WTC11 (cell line): Measurements from ENCODE around the gene RPL10. TPM values are rescaled to one million over a fixed set of nuclear protein-coding genes. Genes with fewer than 3 reads are reported as not detected.

Experiments used
- ATAC-seq: fragments of 200-7000 bp; cut with Tn5 transposase; 2 replicates; pipeline ENCODE4 v1.10.0; 2021; ENCODE audit warnings: mild to moderate bottlenecking, moderate library complexity
- CTCF ChIA-PET: fragments of 300-600 bp; sonication (Branson Sonifier 250); formaldehyde crosslinking; loops from one replicate; lab custom pipeline; 2021; ENCODE audit warnings: antibody characterized with exemption; lab: Charles Lee
- POLR2A ChIA-PET: fragments of 350-600 bp; sonication (Branson Sonifier 250); formaldehyde crosslinking; loops from one replicate; lab custom pipeline; 2021; ENCODE audit warnings: antibody characterized with exemption; lab: Charles Lee
- DNase-seq: peaks from one replicate; pipeline ENCODE4 v3.0.0; 2021; ENCODE audit warnings: low spot score
- H3K27ac Mint-ChIP-seq: 2 replicates; pipeline ENCODE4 v1.8.0; 2021; ENCODE audit warnings: mixed read lengths
- H3K27me3 Mint-ChIP-seq: 2 replicates; pipeline ENCODE4 v1.8.0; 2021; ENCODE audit warnings: low read depth, mild to moderate bottlenecking, moderate library complexity, mixed read lengths
- H3K36me3 Mint-ChIP-seq: 2 replicates; pipeline ENCODE4 v1.8.0; 2021; ENCODE audit warnings: mixed read lengths
- H3K4me1 Mint-ChIP-seq: 2 replicates; pipeline ENCODE4 v1.8.0; 2022; ENCODE audit warnings: mixed read lengths
- H3K4me3 Mint-ChIP-seq: 2 replicates; pipeline ENCODE4 v1.8.0; 2021; ENCODE audit warnings: mild to moderate bottlenecking, moderate library complexity, mixed read lengths
- H3K9me3 Mint-ChIP-seq: 2 replicates; pipeline ENCODE4 v1.8.0; 2021; ENCODE audit warnings: mixed read lengths
- GTF2I ChIP-seq: fragments of 250-450 bp; sonication (Bioruptor Pico); conservative IDR thresholded peaks from 2 replicates; pipeline ENCODE4 v1.4.0; 2021; ENCODE audit warnings: mild to moderate bottlenecking
- NR1H2 ChIP-seq: sonication (generic); formaldehyde crosslinking; IDR thresholded peaks from 2 replicates; pipeline ENCODE4 v1.9.0; 2021; ENCODE audit warnings: mild to moderate bottlenecking, moderate library complexity, missing genetic modification reagents
- SMAD4 ChIP-seq: sonication (generic); formaldehyde crosslinking; IDR thresholded peaks from 2 replicates; pipeline ENCODE4 v1.8.0; 2022; ENCODE audit warnings: mild to moderate bottlenecking, missing genetic modification reagents
- SP1 ChIP-seq: sonication (generic); formaldehyde crosslinking; conservative IDR thresholded peaks from 2 replicates; pipeline ENCODE4 v1.8.1; 2022; ENCODE audit warnings: missing genetic modification reagents
- TP53 ChIP-seq: sonication (generic); formaldehyde crosslinking; IDR thresholded peaks from 2 replicates; pipeline ENCODE4 v1.8.1; 2023; ENCODE audit warnings: mild to moderate bottlenecking, missing genetic modification reagents
- ZNF396 ChIP-seq: fragments of 250-450 bp; sonication (Bioruptor Pico); IDR thresholded peaks from 2 replicates; pipeline ENCODE4 v1.8.0; 2021; ENCODE audit warnings: mild to moderate bottlenecking, moderate library complexity, borderline replicate concordance
- total RNA-seq: library from RNA; stranded (reverse); gene quantifications from 3 replicates; pipeline ENCODE4 v1.2.3, GENCODE V29; 2021
- TF ChIP-seq, protein P1 (sequence below): sonication (generic); formaldehyde crosslinking; conservative IDR thresholded peaks from 2 replicates; pipeline ENCODE4 v1.8.1; 2023; ENCODE audit warnings: mild to moderate bottlenecking, low read depth, missing genetic modification reagents, moderate library complexity
- TF ChIP-seq, protein P2 (sequence below): sonication (generic); formaldehyde crosslinking; IDR thresholded peaks from 2 replicates; pipeline ENCODE4 v1.8.1; 2022; ENCODE audit warnings: mild to moderate bottlenecking, moderate library complexity, missing genetic modification reagents
- TF ChIP-seq, protein P3 (sequence below): sonication (generic); formaldehyde crosslinking; IDR thresholded peaks from 2 replicates; pipeline ENCODE4 v1.8.1; 2023; ENCODE audit warnings: mild to moderate bottlenecking, missing genetic modification reagents, borderline replicate concordance
- TF ChIP-seq, protein P4 (sequence below): sonication (generic); formaldehyde crosslinking; IDR thresholded peaks from 2 replicates; pipeline ENCODE4 v1.8.1; 2023; ENCODE audit warnings: mild to moderate bottlenecking, missing genetic modification reagents

The RPL10 gene
- total RNA-seq, 1 experiment from 2014 or later: 2,241 TPM

DNA sequence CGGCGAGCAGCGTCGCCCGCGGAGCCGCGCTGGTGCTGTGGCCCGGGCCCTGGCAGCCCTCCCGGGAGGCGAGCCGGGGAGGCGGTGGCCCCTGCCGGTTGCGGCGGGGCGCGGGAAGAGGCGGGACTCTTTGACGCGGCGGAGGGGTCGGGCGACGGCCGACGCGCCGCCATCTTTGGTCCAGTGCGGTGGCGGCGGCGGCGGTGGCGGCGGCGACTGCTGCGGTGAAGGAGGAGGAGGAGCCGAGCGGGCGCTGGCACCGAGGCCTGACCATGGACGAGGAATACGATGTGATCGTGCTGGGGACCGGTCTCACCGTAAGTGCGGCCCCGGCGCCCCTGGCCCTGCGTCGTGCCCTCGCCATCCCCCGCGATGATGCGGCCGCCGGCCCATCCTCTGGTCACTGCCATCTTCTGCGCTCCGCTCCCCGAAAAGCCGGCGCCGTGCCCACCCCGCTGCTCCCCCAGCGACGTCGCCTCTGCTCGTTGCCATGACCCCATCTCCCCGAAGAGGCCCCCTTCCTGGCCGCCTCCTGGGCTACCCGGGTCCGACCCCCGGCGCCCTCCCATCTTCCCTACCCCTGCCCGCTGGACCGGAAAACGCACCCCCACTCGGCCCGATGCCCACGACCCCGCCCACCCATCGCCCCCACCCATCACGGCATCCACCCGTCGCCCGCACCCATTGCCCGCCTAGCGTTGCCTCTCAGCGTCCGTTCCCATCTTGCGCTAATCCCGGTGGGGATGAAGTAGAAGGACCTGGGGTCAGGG, 39.0 kb downstream of the RPL10 start, which contains the start of gene GDI1:
Gene GDI1, plus strand, starts transcription at position 172 of the 770 bp plus-strand sequence. Its CDS starts 101 bp downstream, at position 273.
- POLR2A ChIA-PET: no interaction called here
- H3K27ac Mint-ChIP-seq: peak within 1 kb of the TSS; percentile 84
- H3K27me3 Mint-ChIP-seq: no peaks in the 10 kb centered on the region
- H3K4me1 Mint-ChIP-seq: peaks cover 12% of the 10 kb centered on the region
- no peaks in the 10 kb centered on the region for H3K9me3 Mint-ChIP-seq
- DNase-seq (peak; percentile 38), ATAC-seq (peak; percentile 38)
- CTCF ChIA-PET: no interaction called here
- TF ChIP-seq SP1: peak; percentile 66; the same call in 1 of the 2 replicates
- no peak for TF ChIP-seq NR1H2 (CRISPR knock-in tag)
- TF ChIP-seq GTF2I (CRISPR knock-in tag): no peak
- TF ChIP-seq, protein P1, sequence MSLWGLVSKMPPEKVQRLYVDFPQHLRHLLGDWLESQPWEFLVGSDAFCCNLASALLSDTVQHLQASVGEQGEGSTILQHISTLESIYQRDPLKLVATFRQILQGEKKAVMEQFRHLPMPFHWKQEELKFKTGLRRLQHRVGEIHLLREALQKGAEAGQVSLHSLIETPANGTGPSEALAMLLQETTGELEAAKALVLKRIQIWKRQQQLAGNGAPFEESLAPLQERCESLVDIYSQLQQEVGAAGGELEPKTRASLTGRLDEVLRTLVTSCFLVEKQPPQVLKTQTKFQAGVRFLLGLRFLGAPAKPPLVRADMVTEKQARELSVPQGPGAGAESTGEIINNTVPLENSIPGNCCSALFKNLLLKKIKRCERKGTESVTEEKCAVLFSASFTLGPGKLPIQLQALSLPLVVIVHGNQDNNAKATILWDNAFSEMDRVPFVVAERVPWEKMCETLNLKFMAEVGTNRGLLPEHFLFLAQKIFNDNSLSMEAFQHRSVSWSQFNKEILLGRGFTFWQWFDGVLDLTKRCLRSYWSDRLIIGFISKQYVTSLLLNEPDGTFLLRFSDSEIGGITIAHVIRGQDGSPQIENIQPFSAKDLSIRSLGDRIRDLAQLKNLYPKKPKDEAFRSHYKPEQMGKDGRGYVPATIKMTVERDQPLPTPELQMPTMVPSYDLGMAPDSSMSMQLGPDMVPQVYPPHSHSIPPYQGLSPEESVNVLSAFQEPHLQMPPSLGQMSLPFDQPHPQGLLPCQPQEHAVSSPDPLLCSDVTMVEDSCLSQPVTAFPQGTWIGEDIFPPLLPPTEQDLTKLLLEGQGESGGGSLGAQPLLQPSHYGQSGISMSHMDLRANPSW (CRISPR knock-in tag): no peak
- TF ChIP-seq, protein P2, sequence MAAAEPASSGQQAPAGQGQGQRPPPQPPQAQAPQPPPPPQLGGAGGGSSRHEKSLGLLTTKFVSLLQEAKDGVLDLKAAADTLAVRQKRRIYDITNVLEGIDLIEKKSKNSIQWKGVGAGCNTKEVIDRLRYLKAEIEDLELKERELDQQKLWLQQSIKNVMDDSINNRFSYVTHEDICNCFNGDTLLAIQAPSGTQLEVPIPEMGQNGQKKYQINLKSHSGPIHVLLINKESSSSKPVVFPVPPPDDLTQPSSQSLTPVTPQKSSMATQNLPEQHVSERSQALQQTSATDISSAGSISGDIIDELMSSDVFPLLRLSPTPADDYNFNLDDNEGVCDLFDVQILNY (CRISPR knock-in tag): 0 out of 2 replicates have a peak, but pooled peaks have one; percentile 61
- TF ChIP-seq, protein P3, sequence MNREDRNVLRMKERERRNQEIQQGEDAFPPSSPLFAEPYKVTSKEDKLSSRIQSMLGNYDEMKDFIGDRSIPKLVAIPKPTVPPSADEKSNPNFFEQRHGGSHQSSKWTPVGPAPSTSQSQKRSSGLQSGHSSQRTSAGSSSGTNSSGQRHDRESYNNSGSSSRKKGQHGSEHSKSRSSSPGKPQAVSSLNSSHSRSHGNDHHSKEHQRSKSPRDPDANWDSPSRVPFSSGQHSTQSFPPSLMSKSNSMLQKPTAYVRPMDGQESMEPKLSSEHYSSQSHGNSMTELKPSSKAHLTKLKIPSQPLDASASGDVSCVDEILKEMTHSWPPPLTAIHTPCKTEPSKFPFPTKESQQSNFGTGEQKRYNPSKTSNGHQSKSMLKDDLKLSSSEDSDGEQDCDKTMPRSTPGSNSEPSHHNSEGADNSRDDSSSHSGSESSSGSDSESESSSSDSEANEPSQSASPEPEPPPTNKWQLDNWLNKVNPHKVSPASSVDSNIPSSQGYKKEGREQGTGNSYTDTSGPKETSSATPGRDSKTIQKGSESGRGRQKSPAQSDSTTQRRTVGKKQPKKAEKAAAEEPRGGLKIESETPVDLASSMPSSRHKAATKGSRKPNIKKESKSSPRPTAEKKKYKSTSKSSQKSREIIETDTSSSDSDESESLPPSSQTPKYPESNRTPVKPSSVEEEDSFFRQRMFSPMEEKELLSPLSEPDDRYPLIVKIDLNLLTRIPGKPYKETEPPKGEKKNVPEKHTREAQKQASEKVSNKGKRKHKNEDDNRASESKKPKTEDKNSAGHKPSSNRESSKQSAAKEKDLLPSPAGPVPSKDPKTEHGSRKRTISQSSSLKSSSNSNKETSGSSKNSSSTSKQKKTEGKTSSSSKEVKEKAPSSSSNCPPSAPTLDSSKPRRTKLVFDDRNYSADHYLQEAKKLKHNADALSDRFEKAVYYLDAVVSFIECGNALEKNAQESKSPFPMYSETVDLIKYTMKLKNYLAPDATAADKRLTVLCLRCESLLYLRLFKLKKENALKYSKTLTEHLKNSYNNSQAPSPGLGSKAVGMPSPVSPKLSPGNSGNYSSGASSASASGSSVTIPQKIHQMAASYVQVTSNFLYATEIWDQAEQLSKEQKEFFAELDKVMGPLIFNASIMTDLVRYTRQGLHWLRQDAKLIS (CRISPR knock-in tag): no peak
- H3K4me3 Mint-ChIP-seq: peak within 1 kb of the TSS; percentile 83
- H3K36me3 Mint-ChIP-seq: peaks cover 21% of the 10 kb centered on the region

DNA sequence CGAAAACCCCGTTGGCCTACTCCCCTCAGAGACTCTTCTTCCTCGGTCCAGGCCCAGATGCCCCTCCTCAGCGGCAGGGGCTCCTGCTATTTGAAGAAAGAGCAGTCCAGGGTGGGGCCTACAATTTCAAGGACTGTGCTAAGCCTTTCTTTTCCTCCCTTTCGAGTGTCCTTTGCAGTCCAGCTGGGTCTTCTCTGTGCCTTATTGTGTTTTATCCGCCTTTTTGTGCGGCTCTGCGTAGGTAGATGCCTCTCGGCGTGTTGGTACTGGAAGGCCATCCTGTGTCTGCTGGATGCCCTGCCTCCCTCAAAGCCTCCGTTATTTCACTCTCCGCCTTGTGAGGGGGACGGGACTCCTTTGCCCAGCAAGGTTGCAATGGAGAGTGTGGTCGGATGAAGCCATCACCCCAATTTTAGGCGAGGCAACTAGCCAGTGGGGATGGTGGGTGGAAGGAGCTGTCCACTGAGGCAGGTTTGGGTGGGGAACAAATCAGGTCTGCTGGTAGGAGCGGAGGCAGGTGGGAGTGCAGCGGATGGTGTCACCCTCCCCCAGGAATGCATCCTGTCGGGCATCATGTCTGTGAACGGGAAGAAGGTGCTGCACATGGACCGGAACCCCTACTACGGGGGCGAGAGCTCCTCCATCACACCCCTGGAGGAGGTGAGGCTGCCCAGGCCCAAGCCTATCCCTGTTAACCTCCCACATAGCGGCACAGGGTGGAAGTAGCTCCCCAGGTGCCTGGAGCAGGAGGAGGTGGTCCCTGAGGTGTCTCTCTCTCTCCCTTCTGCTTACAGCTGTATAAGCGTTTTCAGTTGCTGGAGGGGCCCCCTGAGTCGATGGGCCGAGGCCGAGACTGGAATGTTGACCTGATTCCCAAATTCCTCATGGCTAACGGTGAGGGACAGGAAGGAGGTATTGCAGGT, 40.1 kb downstream of the RPL10 start:
- ATAC-seq (no peak), DNase-seq (no peak)
- H3K9me3 Mint-ChIP-seq: no peaks in the 10 kb centered on the region
- TF ChIP-seq TP53 (CRISPR knock-in tag): no peak
- TF ChIP-seq, protein P4, sequence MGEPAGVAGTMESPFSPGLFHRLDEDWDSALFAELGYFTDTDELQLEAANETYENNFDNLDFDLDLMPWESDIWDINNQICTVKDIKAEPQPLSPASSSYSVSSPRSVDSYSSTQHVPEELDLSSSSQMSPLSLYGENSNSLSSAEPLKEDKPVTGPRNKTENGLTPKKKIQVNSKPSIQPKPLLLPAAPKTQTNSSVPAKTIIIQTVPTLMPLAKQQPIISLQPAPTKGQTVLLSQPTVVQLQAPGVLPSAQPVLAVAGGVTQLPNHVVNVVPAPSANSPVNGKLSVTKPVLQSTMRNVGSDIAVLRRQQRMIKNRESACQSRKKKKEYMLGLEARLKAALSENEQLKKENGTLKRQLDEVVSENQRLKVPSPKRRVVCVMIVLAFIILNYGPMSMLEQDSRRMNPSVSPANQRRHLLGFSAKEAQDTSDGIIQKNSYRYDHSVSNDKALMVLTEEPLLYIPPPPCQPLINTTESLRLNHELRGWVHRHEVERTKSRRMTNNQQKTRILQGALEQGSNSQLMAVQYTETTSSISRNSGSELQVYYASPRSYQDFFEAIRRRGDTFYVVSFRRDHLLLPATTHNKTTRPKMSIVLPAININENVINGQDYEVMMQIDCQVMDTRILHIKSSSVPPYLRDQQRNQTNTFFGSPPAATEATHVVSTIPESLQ (CRISPR knock-in tag): no peak
- TF ChIP-seq, all 79 proteins: peak for 0
- peak overlapping the region; percentile 83 for H3K4me3 Mint-ChIP-seq
- no peaks in the 10 kb centered on the region for H3K27me3 Mint-ChIP-seq
- H3K27ac Mint-ChIP-seq: peak overlapping the region; percentile 23; the same call in 1 of the 2 replicates
- peaks cover 12% of the 10 kb centered on the region for H3K4me1 Mint-ChIP-seq
- POLR2A ChIA-PET: interaction anchor here (1.0 kb wide), 1 partner anchor 40 kb away, joined by 3 read pairs; the partner anchor contains the start of gene LAGE3
- peaks cover 17% of the 10 kb centered on the region for H3K36me3 Mint-ChIP-seq
- CTCF ChIA-PET: no interaction called here

DNA sequence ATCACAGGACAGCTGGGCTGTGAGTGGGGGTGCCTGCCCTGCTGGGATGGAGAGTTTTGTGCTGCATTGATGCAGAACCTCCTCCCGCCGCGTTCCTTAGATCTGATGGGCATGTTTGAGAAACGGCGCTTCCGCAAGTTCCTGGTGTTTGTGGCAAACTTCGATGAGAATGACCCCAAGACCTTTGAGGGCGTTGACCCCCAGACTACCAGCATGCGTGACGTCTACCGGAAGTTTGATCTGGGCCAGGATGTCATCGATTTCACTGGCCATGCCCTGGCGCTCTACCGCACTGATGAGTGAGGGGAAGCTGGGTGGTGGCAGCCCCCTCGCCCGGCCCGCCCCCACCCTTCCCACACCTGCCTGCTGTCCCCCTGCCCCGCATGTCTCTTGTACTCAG, 41.7 kb downstream of the RPL10 start:
- Mint-ChIP-seq H3K4me3 (no peak overlapping the region), H3K4me1 (peaks cover 12% of the 10 kb centered on the region), H3K36me3 (peaks cover 15% of the 10 kb centered on the region), H3K9me3 (no peaks in the 10 kb centered on the region), H3K27ac (no peak overlapping the region), H3K27me3 (no peaks in the 10 kb centered on the region)
- TF ChIP-seq ZNF396 (CRISPR knock-in tag) (no peak), SMAD4 (CRISPR knock-in tag) (no peak)
- TF ChIP-seq, protein P3 (CRISPR knock-in tag): no peak
- ATAC-seq (no peak), DNase-seq (no peak)
- ChIA-PET CTCF (no interaction called here), POLR2A (no interaction called here)
